Esophagus muscularis mucosa (tissue), 4 donors: ENCODE results near the gene TEX52. TPM values are rescaled to one million over a fixed set of nuclear protein-coding genes. Genes with fewer than 3 reads are reported as not detected.

ENCODE experiments used
- DNase-seq: peaks from one replicate; pipeline ENCODE4 v3.0.0-alpha.2; 2017; ENCODE audit errors: extremely low spot score
- H3K27ac ChIP-seq, 4 donors: fragments of 200-600 bp; sonication (generic); replicated peaks in 1 of 4; 1 replicate in 3 of 4; 2 replicates in 1 of 4; pipeline ENCODE4 v1.5.1; 2016 to 2019; ENCODE audit warnings: mild to moderate bottlenecking in 1 of 4
- H3K27me3 ChIP-seq, 4 donors: fragments of 200-600 bp; sonication (generic); one replicate each; pipeline versions ENCODE4 v1.5.1 to v1.6.0; 2016 to 2019
- H3K36me3 ChIP-seq, 4 donors: fragments of 200-600 bp; sonication (generic); one replicate each; pipeline ENCODE4 v1.5.1; 2016 to 2019
- H3K4me1 ChIP-seq, 4 donors: fragments of 200-600 bp; sonication (generic); one replicate each; pipeline ENCODE4 v1.5.1; 2016 to 2019
- H3K4me3 ChIP-seq, 4 donors: fragments of 200-600 bp; sonication (generic); 1 replicate in 2 of 4; 2 replicates in 2 of 4; pipeline ENCODE4 v1.5.1; 2016 to 2019; ENCODE audit warnings: mild to moderate bottlenecking in 4 of 4, moderate library complexity in 1 of 4
- H3K9me3 ChIP-seq, 4 donors: fragments of 200-600 bp; sonication (generic); 1 replicate in 3 of 4; 2 replicates in 1 of 4; pipeline ENCODE4 v1.5.1; 2016 to 2019
- EP300 ChIP-seq: sonication (generic); formaldehyde crosslinking; IDR thresholded peaks from one replicate; pipeline ENCODE4 v1.6.1; 2017; ENCODE audit warnings: antibody characterized with exemption
- POLR2A ChIP-seq: fragments of 450-650 bp; IDR thresholded peaks from one replicate; pipeline ENCODE4 v1.6.1; 2017; ENCODE audit warnings: antibody characterized with exemption, moderate library complexity, mild to moderate bottlenecking, low read depth
- POLR2AphosphoS5 ChIP-seq, 2 donors: sonication (generic); formaldehyde crosslinking; IDR thresholded peaks; one replicate each; pipeline ENCODE4 v1.6.1; 2017; ENCODE audit warnings: antibody characterized with exemption in 2 of 2
- WGBS: methylation state at CpG from one replicate; pipeline ENCODE4 v1.1.5; 2018; 5-methylcytosine and 5-hydroxymethylcytosine counted together
- intact Hi-C: fragments of 100-400 bp; cut with DNase I; formaldehyde crosslinking; loops from one replicate; pipeline ENCODE4 v1.15.1; 2023
- total RNA-seq, 4 donors: library from RNA; depleted of rRNA; stranded (reverse); fragments of >200 nt; gene quantifications; one replicate each; pipeline versions ENCODE4 v1.1.0 to v1.2.1, GENCODE V29; 2016
- TF ChIP-seq, protein P1 (sequence below), 3 experiments: fragments of 200-600 bp in 2 of 3; fragments of 450-650 bp in 1 of 3; sonication (generic) in 2 of 3; IDR thresholded peaks; one replicate each; pipeline ENCODE4 v1.5.1; 2017 to 2019; ENCODE audit warnings: antibody characterized with exemption in 3 of 3, mild to moderate bottlenecking in 2 of 3, moderate library complexity in 1 of 3

TEX52 gene
- total RNA-seq, 4 donors from 2014 or later = not detected

- no peaks in the 10 kb centered on the region for H3K36me3 ChIP-seq
- H3K27ac ChIP-seq = no peak overlapping the region
- TF ChIP-seq, protein P1, sequence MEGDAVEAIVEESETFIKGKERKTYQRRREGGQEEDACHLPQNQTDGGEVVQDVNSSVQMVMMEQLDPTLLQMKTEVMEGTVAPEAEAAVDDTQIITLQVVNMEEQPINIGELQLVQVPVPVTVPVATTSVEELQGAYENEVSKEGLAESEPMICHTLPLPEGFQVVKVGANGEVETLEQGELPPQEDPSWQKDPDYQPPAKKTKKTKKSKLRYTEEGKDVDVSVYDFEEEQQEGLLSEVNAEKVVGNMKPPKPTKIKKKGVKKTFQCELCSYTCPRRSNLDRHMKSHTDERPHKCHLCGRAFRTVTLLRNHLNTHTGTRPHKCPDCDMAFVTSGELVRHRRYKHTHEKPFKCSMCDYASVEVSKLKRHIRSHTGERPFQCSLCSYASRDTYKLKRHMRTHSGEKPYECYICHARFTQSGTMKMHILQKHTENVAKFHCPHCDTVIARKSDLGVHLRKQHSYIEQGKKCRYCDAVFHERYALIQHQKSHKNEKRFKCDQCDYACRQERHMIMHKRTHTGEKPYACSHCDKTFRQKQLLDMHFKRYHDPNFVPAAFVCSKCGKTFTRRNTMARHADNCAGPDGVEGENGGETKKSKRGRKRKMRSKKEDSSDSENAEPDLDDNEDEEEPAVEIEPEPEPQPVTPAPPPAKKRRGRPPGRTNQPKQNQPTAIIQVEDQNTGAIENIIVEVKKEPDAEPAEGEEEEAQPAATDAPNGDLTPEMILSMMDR (IDR thresholded peaks at IDR 0.05) = no peak
- TF ChIP-seq POLR2A (no peak), EP300 (no peak), POLR2AphosphoS5 (IDR thresholded peaks at IDR 0.05) (no peak)
- intact Hi-C loops = no loop called here
- H3K4me1 ChIP-seq = peaks cover 18 to 57% (median 52%) of the 10 kb centered on the region in 4 donors
- H3K27me3 ChIP-seq = no peaks in the 10 kb centered on the region
- 91% methylated on average over 2 of the region's 2 CpGs for WGBS
- no peak overlapping the region for H3K4me3 ChIP-seq
- no peak for DNase-seq
- no peaks in the 10 kb centered on the region for H3K9me3 ChIP-seq
Observed at GRCh38 chr12:2895511-2895910, 38.7 kb upstream of the TEX52 start.

- H3K9me3 ChIP-seq = no peaks in the 10 kb centered on the region
- no peaks in the 10 kb centered on the region for H3K27me3 ChIP-seq
- no peak overlapping the region for H3K4me3 ChIP-seq
- TF ChIP-seq POLR2A (no peak), EP300 (no peak), POLR2AphosphoS5 (IDR thresholded peaks at IDR 0.05) (no peak)
- TF ChIP-seq, protein P1 (IDR thresholded peaks at IDR 0.05) = no peak
- H3K36me3 ChIP-seq = no peaks in the 10 kb centered on the region
- 9% methylated on average over 2 of the region's 2 CpGs for WGBS
- intact Hi-C loops = no loop called here
- no peak for DNase-seq
- no peak overlapping the region for H3K27ac ChIP-seq
- peaks cover 21 to 61% (median 56%) of the 10 kb centered on the region in 4 donors for H3K4me1 ChIP-seq
Observed at GRCh38 chr12:2895051-2895451, 38.2 kb upstream of the TEX52 start.

- intact Hi-C loops = no loop called here
- Histone ChIP-seq H3K4me3 (peak overlapping the region in 3 of 4 donors; percentile 20 to 77 (median 74)), H3K9me3 (no peaks in the 10 kb centered on the region), H3K4me1 (peaks cover 23 to 64% (median 59%) of the 10 kb centered on the region in 4 donors), H3K27ac (peak overlapping the region; percentile 26 to 97 (median 84)), H3K27me3 (no peaks in the 10 kb centered on the region), H3K36me3 (peaks cover 0 to 6% (median 0%) of the 10 kb centered on the region in 4 donors)
- 59% methylated on average over 8 of the region's 8 CpGs for WGBS
- TF ChIP-seq, protein P1 (IDR thresholded peaks at IDR 0.05) = no peak
- TF ChIP-seq POLR2AphosphoS5 (IDR thresholded peaks at IDR 0.05) (peak; percentile 64 to 76), EP300 (no peak), POLR2A (no peak)
- no peak for DNase-seq
Observed at GRCh38 chr12:2893007-2893406, 36.2 kb upstream of the TEX52 start.

DNA sequence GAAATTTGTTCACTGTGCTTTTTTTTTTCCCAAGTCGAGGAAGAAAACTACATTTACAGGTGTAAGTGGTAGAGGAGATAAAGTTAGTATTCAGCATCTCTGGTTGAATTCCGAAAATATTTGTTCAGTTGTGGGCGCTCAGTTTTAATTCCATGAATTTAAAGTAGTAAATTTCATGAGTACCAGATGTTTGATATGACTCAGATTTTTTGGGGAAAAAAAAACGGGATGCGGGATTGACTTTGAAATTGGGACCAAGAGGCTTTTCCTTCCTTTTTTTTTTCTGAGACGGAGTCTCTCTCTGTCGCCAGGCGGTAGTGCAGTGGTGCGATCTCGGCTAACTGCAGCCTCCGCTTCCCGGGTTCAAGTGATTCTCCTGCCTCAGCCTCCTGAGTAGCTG is 35.4 kb upstream of the TEX52 start:
- 74% methylated on average over 12 of the region's 12 CpGs for WGBS
- H3K4me3 ChIP-seq = peak overlapping the region; percentile 74 to 95 (median 76)
- no peak for DNase-seq

More for the DNA sequence above, 35.4 kb upstream of the TEX52 start:
- intact Hi-C loops = no loop called here
- Histone ChIP-seq H3K36me3 (peaks cover 0 to 9% (median 0%) of the 10 kb centered on the region in 4 donors), H3K27ac (peak overlapping the region; percentile 72 to 97 (median 96)), H3K9me3 (no peaks in the 10 kb centered on the region), H3K27me3 (no peaks in the 10 kb centered on the region), H3K4me1 (peaks cover 23 to 64% (median 59%) of the 10 kb centered on the region in 4 donors)
- no peak for TF ChIP-seq EP300
- no peak for TF ChIP-seq POLR2AphosphoS5 (IDR thresholded peaks at IDR 0.05)
- TF ChIP-seq POLR2A = no peak
- TF ChIP-seq, protein P1 (IDR thresholded peaks at IDR 0.05) = no peak
